HepG2 (cell line): ENCODE data around the gene FUT8. TPM values are rescaled to one million over a fixed set of nuclear protein-coding genes. Genes with fewer than 3 reads are reported as not detected.
A peak's percentile ranks its signal among the peaks of the same experiment; 100 is the strongest.

ENCODE experiments used
- BORCS8-MEF2B ChIP-seq: sonication (generic); formaldehyde crosslinking; IDR thresholded peaks from 2 replicates; pipeline ENCODE4 v1.8.0; 2022; ENCODE audit warnings: mild to moderate bottlenecking, missing genetic modification reagents
- KAT7 ChIP-seq: IDR thresholded peaks from 2 replicates; pipeline ENCODE4 v1.6.1; 2018; ENCODE audit warnings: borderline replicate concordance, missing compliant biosample characterization
- MEF2D ChIP-seq: sonication (generic); formaldehyde crosslinking; IDR thresholded peaks from 2 replicates; pipeline ENCODE4 v1.5.1; 2020; ENCODE audit warnings: mild to moderate bottlenecking, missing genetic modification reagents
- MTA3 ChIP-seq: sonication (generic); formaldehyde crosslinking; IDR thresholded peaks from 2 replicates; pipeline ENCODE4 v1.4.0; 2020; ENCODE audit warnings: missing genetic modification reagents
- NR2F2 ChIP-seq: IDR thresholded peaks from 2 replicates; pipeline ENCODE4 v1.6.1; 2012; ENCODE audit warnings: low read depth, inconsistent platforms, borderline replicate concordance
- ONECUT2 ChIP-seq: sonication (generic); formaldehyde crosslinking; IDR thresholded peaks from 2 replicates; pipeline ENCODE4 v1.4.0; 2020; ENCODE audit warnings: missing genetic modification reagents
- PTBP1 ChIP-seq: fragments of 200-400 bp; formaldehyde crosslinking; IDR thresholded peaks from 2 replicates; pipeline ENCODE4 v1.6.1; 2018; ENCODE audit warnings: low read length, low read depth; ENCODE audit not compliant: poor library complexity, severe bottlenecking
- STAG1 ChIP-seq: sonication (generic); formaldehyde crosslinking; IDR thresholded peaks from 2 replicates; pipeline ENCODE4 v1.4.0; 2020; ENCODE audit warnings: missing genetic modification reagents
- ZKSCAN5 ChIP-seq: sonication (generic); formaldehyde crosslinking; IDR thresholded peaks from 2 replicates; pipeline ENCODE4 v1.5.1; 2020; ENCODE audit warnings: mild to moderate bottlenecking, missing genetic modification reagents
- ZNF136 ChIP-seq: sonication (generic); formaldehyde crosslinking; IDR thresholded peaks from 2 replicates; pipeline ENCODE4 v1.8.1; 2022; ENCODE audit warnings: low read depth, mild to moderate bottlenecking, moderate library complexity, missing genetic modification reagents
- ZNF20 ChIP-seq: sonication (generic); formaldehyde crosslinking; IDR thresholded peaks from 2 replicates; pipeline ENCODE4 v1.4.0; 2020; ENCODE audit warnings: mild to moderate bottlenecking, moderate library complexity, missing genetic modification reagents
- ZNF251 ChIP-seq: sonication (generic); formaldehyde crosslinking; IDR thresholded peaks from 2 replicates; pipeline ENCODE4 v1.9.0; 2021; ENCODE audit warnings: mild to moderate bottlenecking, missing genetic modification reagents
- ZNF3 ChIP-seq: IDR thresholded peaks from 2 replicates; pipeline ENCODE4 v1.7.0; 2017; ENCODE audit warnings: inconsistent platforms
- ZNF326 ChIP-seq: sonication (generic); formaldehyde crosslinking; IDR thresholded peaks from 2 replicates; pipeline ENCODE4 v1.4.0; 2020; ENCODE audit warnings: missing genetic modification reagents, borderline replicate concordance
- ZNF34 ChIP-seq: sonication (generic); formaldehyde crosslinking; IDR thresholded peaks from 2 replicates; pipeline ENCODE4 v1.4.0; 2020; ENCODE audit warnings: mild to moderate bottlenecking, missing genetic modification reagents, borderline replicate concordance
- ZNF883 ChIP-seq: sonication (generic); formaldehyde crosslinking; IDR thresholded peaks from 2 replicates; pipeline ENCODE4 v1.5.1; 2020; ENCODE audit warnings: mild to moderate bottlenecking, missing genetic modification reagents; ENCODE audit errors: not compliant biosample characterization
- polyA plus RNA-seq, 8 experiments: library from polyadenylated mRNA; depleted of rRNA in 3 of 8; stranded (reverse) in 7 of 8; unstranded in 1 of 8; fragments of >200 nt; fragmentation: Illumina TruSeq in 4 of 8; extraction: Trizol in 4 of 8; gene quantifications; 2 replicates each; pipeline versions ENCODE4 v1.2.1 to v1.2.3, GENCODE V29; 2011 to 2016; ENCODE audit warnings: low read depth in 4 of 8, missing spikeins in 1 of 8, mixed read lengths in 1 of 8; ENCODE audit not compliant: insufficient read depth in 1 of 8
- total RNA-seq, 5 experiments: library from RNA; depleted of rRNA; stranded (reverse); fragments of >200 nt; fragmentation: Illumina TruSeq; extraction: Trizol; gene quantifications; 2 replicates each; pipeline ENCODE4 v1.2.3, GENCODE V29; 2016; ENCODE audit warnings: low read depth in 1 of 5
- TF ChIP-seq, protein P1 (sequence below): sonication (generic); formaldehyde crosslinking; IDR thresholded peaks from one replicate; pipeline ENCODE4 v1.5.1; 2020; ENCODE audit warnings: mild to moderate bottlenecking, missing genetic modification reagents; ENCODE audit errors: not compliant biosample characterization
- TF ChIP-seq, protein P2 (sequence below): sonication (generic); formaldehyde crosslinking; IDR thresholded peaks from 2 replicates; pipeline ENCODE4 v1.4.0; 2020; ENCODE audit warnings: low read depth, missing genetic modification reagents

The FUT8 gene
- total and polyA plus RNA-seq, 2 of the 13 experiments (the other 11 are each of a cell fraction or from before 2014, with no cell fraction given) = 9.3 to 17.5 TPM

DNA sequence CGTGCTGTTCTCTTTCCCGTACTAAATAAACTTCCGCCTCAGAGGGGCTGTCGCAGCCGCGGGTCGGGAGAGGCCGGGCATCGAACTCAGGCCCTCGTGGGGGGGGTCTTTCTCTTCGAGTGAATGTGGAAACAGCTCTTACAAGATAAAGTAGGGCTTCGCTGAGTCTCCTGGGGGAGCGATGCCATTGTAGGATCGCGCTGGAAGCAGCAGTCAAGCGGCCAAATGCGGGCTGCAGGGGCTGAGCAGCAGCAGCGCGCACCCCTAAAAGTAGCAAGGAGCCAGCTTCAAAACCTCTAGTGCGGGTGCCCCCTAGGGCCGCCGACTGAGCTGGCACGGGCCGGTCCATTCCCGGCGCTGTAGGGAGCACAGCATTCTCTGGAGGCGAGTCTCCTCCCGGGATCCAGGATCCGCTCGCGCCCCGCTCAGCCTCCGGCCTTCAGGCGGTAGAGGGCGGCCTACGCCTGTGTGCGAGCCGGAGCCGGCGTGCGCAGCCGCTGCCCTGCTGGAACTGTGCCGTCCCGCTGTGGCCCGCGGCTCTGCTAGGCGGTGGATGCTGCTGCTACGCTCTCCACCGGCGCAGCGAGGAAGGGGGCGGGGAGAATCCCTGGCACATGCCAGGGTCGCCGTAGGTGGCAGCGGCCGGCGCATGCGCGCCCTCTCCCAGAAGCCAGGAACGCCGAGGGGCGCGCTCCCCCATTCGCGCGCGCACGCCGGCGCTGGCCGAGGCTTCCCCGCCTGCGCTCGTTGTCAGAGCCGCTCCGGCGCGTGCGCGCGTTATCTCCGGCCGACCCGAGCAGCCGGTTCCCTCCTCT is at the start of gene FUT8 (continued):
- TF ChIP-seq, protein P1, sequence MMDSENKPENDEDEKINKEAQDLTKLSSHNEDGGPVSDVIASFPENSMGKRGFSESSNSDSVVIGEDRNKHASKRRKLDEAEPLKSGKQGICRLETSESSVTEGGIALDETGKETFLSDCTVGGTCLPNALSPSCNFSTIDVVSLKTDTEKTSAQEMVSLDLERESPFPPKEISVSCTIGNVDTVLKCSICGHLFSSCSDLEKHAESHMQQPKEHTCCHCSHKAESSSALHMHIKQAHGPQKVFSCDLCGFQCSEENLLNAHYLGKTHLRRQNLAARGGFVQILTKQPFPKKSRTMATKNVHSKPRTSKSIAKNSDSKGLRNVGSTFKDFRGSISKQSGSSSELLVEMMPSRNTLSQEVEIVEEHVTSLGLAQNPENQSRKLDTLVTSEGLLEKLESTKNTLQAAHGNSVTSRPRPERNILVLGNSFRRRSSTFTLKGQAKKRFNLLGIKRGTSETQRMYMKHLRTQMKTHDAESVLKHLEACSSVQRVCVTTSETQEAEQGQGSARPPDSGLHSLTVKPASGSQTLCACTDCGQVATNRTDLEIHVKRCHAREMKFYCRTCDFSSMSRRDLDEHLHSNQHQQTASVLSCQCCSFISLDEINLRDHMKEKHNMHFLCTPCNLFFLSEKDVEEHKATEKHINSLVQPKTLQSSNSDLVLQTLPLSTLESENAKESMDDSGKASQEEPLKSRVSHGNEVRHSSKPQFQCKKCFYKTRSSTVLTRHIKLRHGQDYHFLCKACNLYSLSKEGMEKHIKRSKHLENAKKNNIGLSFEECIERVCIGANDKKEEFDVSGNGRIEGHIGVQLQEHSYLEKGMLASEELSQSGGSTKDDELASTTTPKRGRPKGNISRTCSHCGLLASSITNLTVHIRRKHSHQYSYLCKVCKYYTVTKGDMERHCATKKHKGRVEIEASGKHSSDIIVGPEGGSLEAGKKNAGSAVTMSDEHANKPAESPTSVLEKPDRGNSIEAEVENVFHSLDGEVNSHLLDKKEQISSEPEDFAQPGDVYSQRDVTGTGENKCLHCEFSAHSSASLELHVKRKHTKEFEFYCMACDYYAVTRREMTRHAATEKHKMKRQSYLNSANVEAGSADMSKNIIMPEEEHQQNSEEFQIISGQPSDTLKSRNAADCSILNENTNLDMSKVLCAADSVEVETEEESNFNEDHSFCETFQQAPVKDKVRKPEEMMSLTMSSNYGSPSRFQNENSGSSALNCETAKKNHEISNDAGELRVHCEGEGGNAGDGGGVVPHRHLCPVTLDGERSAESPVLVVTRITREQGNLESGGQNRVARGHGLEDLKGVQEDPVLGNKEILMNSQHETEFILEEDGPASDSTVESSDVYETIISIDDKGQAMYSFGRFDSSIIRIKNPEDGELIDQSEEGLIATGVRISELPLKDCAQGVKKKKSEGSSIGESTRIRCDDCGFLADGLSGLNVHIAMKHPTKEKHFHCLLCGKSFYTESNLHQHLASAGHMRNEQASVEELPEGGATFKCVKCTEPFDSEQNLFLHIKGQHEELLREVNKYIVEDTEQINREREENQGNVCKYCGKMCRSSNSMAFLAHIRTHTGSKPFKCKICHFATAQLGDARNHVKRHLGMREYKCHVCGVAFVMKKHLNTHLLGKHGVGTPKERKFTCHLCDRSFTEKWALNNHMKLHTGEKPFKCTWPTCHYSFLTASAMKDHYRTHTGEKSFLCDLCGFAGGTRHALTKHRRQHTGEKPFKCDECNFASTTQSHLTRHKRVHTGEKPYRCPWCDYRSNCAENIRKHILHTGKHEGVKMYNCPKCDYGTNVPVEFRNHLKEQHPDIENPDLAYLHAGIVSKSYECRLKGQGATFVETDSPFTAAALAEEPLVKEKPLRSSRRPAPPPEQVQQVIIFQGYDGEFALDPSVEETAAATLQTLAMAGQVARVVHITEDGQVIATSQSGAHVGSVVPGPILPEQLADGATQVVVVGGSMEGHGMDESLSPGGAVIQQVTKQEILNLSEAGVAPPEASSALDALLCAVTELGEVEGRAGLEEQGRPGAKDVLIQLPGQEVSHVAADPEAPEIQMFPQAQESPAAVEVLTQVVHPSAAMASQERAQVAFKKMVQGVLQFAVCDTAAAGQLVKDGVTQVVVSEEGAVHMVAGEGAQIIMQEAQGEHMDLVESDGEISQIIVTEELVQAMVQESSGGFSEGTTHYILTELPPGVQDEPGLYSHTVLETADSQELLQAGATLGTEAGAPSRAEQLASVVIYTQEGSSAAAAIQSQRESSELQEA (CRISPR knock-in tag) = peak; percentile 71
- TF ChIP-seq ZNF883 = peak; percentile 39
- TF ChIP-seq, protein P2, sequence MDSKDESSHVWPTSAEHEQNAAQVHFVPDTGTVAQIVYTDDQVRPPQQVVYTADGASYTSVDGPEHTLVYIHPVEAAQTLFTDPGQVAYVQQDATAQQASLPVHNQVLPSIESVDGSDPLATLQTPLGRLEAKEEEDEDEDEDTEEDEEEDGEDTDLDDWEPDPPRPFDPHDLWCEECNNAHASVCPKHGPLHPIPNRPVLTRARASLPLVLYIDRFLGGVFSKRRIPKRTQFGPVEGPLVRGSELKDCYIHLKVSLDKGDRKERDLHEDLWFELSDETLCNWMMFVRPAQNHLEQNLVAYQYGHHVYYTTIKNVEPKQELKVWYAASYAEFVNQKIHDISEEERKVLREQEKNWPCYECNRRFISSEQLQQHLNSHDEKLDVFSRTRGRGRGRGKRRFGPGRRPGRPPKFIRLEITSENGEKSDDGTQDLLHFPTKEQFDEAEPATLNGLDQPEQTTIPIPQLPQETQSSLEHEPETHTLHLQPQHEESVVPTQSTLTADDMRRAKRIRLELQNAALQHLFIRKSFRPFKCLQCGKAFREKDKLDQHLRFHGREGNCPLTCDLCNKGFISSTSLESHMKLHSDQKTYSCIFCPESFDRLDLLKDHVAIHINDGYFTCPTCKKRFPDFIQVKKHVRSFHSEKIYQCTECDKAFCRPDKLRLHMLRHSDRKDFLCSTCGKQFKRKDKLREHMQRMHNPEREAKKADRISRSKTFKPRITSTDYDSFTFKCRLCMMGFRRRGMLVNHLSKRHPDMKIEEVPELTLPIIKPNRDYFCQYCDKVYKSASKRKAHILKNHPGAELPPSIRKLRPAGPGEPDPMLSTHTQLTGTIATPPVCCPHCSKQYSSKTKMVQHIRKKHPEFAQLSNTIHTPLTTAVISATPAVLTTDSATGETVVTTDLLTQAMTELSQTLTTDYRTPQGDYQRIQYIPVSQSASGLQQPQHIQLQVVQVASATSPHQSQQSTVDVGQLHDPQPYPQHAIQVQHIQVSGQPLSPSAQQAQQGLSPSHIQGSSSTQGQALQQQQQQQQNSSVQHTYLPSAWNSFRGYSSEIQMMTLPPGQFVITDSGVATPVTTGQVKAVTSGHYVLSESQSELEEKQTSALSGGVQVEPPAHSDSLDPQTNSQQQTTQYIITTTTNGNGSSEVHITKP (CRISPR knock-in tag) = peak; percentile 75; the same call in 1 of the 2 replicates
- peak; percentile 79 for TF ChIP-seq STAG1 (CRISPR knock-in tag)
- TF ChIP-seq ZNF20 (CRISPR knock-in tag) = no peak
- no peak for TF ChIP-seq MTA3 (CRISPR knock-in tag)
- no peak for TF ChIP-seq ZNF251
- TF ChIP-seq NR2F2 = no peak
- TF ChIP-seq MEF2D (CRISPR knock-in tag) = no peak
- no peak for TF ChIP-seq ZNF136 (CRISPR knock-in tag)
- TF ChIP-seq ONECUT2 (CRISPR knock-in tag) = no peak
- peak; percentile 68; the same call in 1 of the 2 replicates for TF ChIP-seq BORCS8-MEF2B (CRISPR knock-in tag)
- no peak for TF ChIP-seq ZNF34 (CRISPR knock-in tag)
- no peak for TF ChIP-seq ZNF326
- no peak for TF ChIP-seq KAT7 (CRISPR knock-in tag)
- TF ChIP-seq PTBP1 = no peak
- no peak for TF ChIP-seq ZKSCAN5 (CRISPR knock-in tag)
- TF ChIP-seq ZNF3 = no peak
